HEK293 (cell line): Measurements from ENCODE around the gene FAM184A.

ENCODE experiments used
- CTCF ChIA-PET: fragments of 350-600 bp; formaldehyde crosslinking; extraction: SDS; loops from one replicate; lab custom pipeline; 2021; ENCODE audit warnings: antibody characterized with exemption; lab: Yijun Ruan, JAX
- POLR2A ChIA-PET: fragments of 300-600 bp; formaldehyde crosslinking; extraction: SDS; loops from one replicate; lab custom pipeline; 2020; ENCODE audit warnings: antibody characterized with exemption, inconsistent platforms; lab: Yijun Ruan, JAX
- H3K27ac ChIP-seq: fragments of 200-500 bp; sonication (Bioruptor generic); 2 replicates; pipeline ENCODE4 v1.5.1; 2014; ENCODE audit warnings: low read depth, low read length, control low read depth, inconsistent platforms; ENCODE audit errors: extremely low read depth
- H3K36me3 ChIP-seq, 2 experiments: fragments of 200-500 bp in 1 of 2; sonication (Bioruptor generic) in 1 of 2; 1 replicate in 1 of 2; 2 replicates in 1 of 2; pipeline ENCODE4 v1.5.1; 2014 to 2017; ENCODE audit warnings: inconsistent platforms in 2 of 2, low read length in 2 of 2; ENCODE audit not compliant: control insufficient read depth in 2 of 2, insufficient read depth in 1 of 2
- H3K4me1 ChIP-seq: fragments of 200-500 bp; sonication (Bioruptor generic); 2 replicates; pipeline ENCODE4 v1.5.1; 2014; ENCODE audit warnings: mild to moderate bottlenecking, low read length, inconsistent platforms; ENCODE audit not compliant: control insufficient read depth, insufficient read depth
- H3K4me3 ChIP-seq: 2 replicates; pipeline ENCODE4 v1.5.1; 2011; ENCODE audit warnings: low read depth, mild to moderate bottlenecking, control low read depth, low read length, moderate library complexity
- H3K9me3 ChIP-seq: fragments of 200-500 bp; sonication (Bioruptor generic); 2 replicates; pipeline ENCODE4 v1.5.1; 2014; ENCODE audit warnings: low read depth, low read length, inconsistent platforms; ENCODE audit not compliant: control insufficient read depth, insufficient read depth
- REST ChIP-seq: fragments of 450-650 bp; formaldehyde crosslinking; IDR thresholded peaks from 2 replicates; pipeline ENCODE4 v1.5.1; 2016; ENCODE audit warnings: missing biosample characterization, missing genetic modification characterization
- SCRT2 ChIP-seq: fragments of 450-650 bp; formaldehyde crosslinking; IDR thresholded peaks from 2 replicates; pipeline ENCODE4 v1.5.1; 2016; ENCODE audit warnings: missing biosample characterization, missing genetic modification characterization
- YY1 ChIP-seq: fragments of 450-650 bp; formaldehyde crosslinking; IDR thresholded peaks from 2 replicates; pipeline ENCODE4 v1.5.1; 2018; ENCODE audit warnings: missing biosample characterization, missing genetic modification characterization
- ZBTB26 ChIP-seq: fragments of 450-650 bp; formaldehyde crosslinking; optimal IDR thresholded peaks from 2 replicates; pipeline ENCODE3; 2016; ENCODE audit warnings: missing biosample characterization, mild to moderate bottlenecking, missing genetic modification characterization
- ZFP3 ChIP-seq: fragments of 450-650 bp; formaldehyde crosslinking; IDR thresholded peaks from 2 replicates; pipeline ENCODE4 v1.5.1; 2016; ENCODE audit warnings: low read depth, missing biosample characterization, missing genetic modification characterization
- ZNF121 ChIP-seq: fragments of 450-650 bp; formaldehyde crosslinking; IDR thresholded peaks from 2 replicates; pipeline ENCODE4 v1.5.1; 2016; ENCODE audit warnings: missing biosample characterization, missing genetic modification characterization
- ZNF148 ChIP-seq: fragments of 450-650 bp; formaldehyde crosslinking; IDR thresholded peaks from 2 replicates; pipeline ENCODE4 v1.5.0; 2017; ENCODE audit warnings: missing biosample characterization, missing genetic modification characterization, borderline replicate concordance
- ZNF26 ChIP-seq: fragments of 450-650 bp; formaldehyde crosslinking; IDR thresholded peaks from 2 replicates; pipeline ENCODE4 v1.5.1; 2016; ENCODE audit warnings: missing biosample characterization, missing genetic modification characterization
- ZNF362 ChIP-seq: fragments of 450-650 bp; formaldehyde crosslinking; IDR thresholded peaks from 2 replicates; pipeline ENCODE4 v1.5.1; 2016; ENCODE audit warnings: missing biosample characterization, missing genetic modification characterization
- ZNF473 ChIP-seq: fragments of 450-650 bp; formaldehyde crosslinking; IDR thresholded peaks from 2 replicates; pipeline ENCODE4 v1.5.1; 2017; ENCODE audit warnings: missing biosample characterization, missing genetic modification characterization
- ZNF529 ChIP-seq: fragments of 450-650 bp; formaldehyde crosslinking; IDR thresholded peaks from 2 replicates; pipeline ENCODE4 v1.5.1; 2017; ENCODE audit warnings: missing genetic modification characterization, missing biosample characterization; ENCODE audit not compliant: insufficient replicate concordance
- ZNF558 ChIP-seq: fragments of 450-650 bp; formaldehyde crosslinking; IDR thresholded peaks from 2 replicates; pipeline ENCODE4 v1.5.1; 2016; ENCODE audit warnings: missing biosample characterization, missing genetic modification characterization
- ZNF692 ChIP-seq: fragments of 450-650 bp; formaldehyde crosslinking; IDR thresholded peaks from 2 replicates; pipeline ENCODE4 v1.5.1; 2016; ENCODE audit warnings: missing biosample characterization, missing genetic modification characterization

The FAM184A gene

GRCh38 chr6:119105282-119105681, 26.8 kb upstream of the FAM184A start:
- TF ChIP-seq ZFP3 (no peak), ZNF692 (tag by site-specific recombination) (no peak), ZNF121 (tag by site-specific recombination) (no peak), YY1 (tag by site-specific recombination) (no peak), ZBTB26 (no peak), ZNF473 (no peak), REST (tag by site-specific recombination) (no peak), ZNF529 (tag by site-specific recombination) (no peak)
- TF ChIP-seq, all 188 proteins: peak for 0
- H3K9me3 ChIP-seq = no peaks in the 10 kb centered on the region
- ChIA-PET CTCF (interaction anchor here (0.6 to 1.1 kb wide), 3 partner anchors 13 to 185 kb away, joined by 3 to 5 read pairs (median 3); no protein-coding TSS in a partner anchor), POLR2A (no interaction called here)
- H3K36me3 ChIP-seq = no peaks in the 10 kb centered on the region
- no peak overlapping the region for H3K27ac ChIP-seq
- H3K4me3 ChIP-seq = no peak overlapping the region
- no peaks in the 10 kb centered on the region for H3K4me1 ChIP-seq

- Histone ChIP-seq H3K9me3 (no peaks in the 10 kb centered on the region), H3K27ac (no peak overlapping the region), H3K36me3 (no peaks in the 10 kb centered on the region), H3K4me3 (no peak overlapping the region), H3K4me1 (no peaks in the 10 kb centered on the region)
- CTCF ChIA-PET = interaction anchor here (0.6 to 1.4 kb wide), 3 partner anchors 7 to 206 kb away, joined by 4 to 6 read pairs (median 4); no protein-coding TSS in a partner anchor
- POLR2A ChIA-PET = no interaction called here
- TF ChIP-seq YY1 (tag by site-specific recombination) = no peak
- no peak for TF ChIP-seq ZNF558 (tag by site-specific recombination)
- TF ChIP-seq ZNF148 = no peak
- TF ChIP-seq SCRT2 (tag by site-specific recombination) = no peak
- no peak for TF ChIP-seq ZNF26 (tag by site-specific recombination)
- TF ChIP-seq ZNF362 (tag by site-specific recombination) = no peak
These were observed 24.4 kb upstream of the FAM184A start for GRCh38 chr6:119102901-119103300.
